Kidney tubule cell (primary cell): Measurements from ENCODE around the gene HMCN1.

Experiments used
- DNase-seq: peaks from one replicate; pipeline ENCODE4 v3.0.0-alpha.2; 2018; ENCODE audit warnings: low spot score

HMCN1 gene

DNA sequence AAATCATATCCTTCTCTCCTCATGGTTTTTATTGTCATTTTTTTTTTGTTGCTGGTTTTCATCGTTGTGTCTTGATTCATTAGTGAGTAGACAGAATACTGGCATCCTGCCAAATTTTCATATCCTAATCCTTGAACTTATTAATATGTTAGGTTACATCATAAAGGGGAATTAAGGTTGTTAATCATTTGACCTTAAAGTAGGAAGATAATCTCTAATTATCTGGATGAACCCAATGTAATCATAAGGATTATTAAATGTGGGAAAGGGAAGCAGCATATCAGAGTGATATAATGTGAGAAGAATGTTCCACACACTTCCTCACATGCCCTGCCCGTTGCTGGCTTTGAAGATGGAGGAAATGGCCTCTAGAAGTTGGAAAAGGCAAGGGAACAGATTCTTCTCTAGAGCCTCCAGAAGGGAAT, 299.7 kb downstream of the HMCN1 start:
- DNase-seq, result peak; percentile 67

DNA sequence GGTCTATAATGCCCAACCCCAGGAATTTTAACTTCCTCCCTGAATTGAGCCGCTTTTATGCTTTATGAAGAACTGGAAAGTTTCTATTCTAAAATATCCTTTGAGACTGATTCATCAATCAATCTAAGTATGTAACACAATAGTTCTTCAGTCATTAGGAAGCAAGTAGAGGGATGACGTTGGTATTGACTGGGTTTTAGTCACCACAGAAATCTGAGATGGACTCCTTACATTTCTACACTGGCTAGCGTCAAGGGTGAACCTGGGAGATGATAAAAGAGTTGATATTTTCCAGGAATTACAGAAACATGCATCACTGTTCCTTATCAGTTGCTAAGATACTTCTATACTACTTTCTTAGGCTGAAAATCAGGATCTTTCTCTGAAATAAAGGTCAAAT, 308.0 kb downstream of the HMCN1 start:
- no peak for DNase-seq

DNA sequence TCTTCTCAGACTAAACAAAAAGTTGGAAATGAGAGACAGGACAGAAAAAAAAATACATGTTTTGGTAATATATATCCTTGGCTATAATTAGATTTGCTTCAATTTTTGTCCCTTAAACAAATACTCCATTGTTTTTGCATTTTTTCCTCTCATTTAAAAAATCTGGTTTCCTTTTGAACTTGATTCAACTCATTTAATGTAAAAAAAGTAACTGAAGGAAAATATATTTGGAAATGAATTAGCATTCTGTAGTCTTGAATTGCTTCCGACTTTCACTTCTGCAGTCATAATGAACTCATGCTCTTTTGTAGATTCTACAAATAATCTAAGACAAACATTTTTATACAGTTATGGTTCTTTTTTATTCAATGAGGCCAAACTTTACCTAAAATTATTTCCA, 309.1 kb downstream of the HMCN1 start:
- DNase-seq, result no peak

DNA sequence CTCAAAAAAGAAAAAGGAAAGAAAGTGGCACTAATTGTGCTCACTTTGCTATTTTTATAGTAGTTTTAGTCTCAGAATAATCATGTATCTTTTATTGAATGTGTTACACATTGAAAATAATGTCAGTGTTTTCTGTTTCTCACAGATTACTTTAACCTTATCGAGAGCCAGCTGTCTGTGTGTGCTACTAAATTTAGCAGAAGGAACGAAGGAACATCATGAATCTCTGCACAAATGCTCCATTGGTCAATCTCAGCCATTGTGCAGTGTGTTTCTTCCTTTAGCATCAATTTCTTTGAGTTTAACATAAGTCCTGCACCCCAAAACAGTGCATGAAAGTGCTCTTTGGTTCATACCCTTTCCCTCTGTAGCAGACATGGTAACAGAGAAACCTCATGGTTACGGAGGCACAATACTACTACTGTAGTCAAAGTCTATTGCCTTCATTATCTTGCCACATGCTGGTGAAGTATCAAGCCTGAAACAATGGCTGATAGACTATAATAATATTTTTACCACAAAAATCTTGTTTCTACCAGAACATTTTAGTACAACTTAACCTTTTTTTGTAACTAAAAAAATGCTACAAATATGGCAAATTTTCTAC, 310.0 kb downstream of the HMCN1 start:
- no peak for DNase-seq

DNA sequence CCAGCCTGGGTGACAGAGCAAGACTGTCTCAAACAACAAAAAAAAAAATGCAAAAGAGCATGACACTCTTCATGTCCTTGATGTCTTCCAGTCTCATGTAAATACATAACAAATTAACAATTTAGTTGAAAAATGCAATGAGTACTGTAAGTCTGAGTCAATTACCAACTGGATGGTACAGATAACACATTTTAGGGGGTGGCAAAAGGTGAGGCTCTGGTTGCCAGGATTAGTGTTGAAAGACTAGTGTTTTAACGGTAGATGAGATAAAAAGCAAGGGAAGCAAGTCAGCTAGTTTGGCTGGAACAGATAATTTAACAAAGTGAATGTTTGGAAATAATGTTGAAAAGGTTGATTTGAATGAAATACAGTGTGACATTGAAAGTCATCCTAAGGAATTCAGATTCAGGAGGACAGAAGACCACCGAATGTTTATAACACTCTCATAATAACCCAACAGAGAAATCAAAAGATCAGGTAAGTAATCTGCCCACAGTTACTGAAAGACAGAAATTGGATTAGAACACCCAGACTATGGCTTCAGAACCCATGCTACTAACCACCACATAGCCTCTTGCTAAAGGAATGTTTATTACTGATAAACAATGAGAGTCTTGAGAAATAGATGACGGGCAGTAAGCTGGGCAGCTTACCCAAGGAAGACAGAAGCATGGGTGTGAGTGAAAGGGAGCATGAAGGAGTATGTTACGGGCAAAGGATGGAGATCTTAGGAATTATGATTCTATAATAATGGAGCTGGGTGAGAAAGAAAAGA, 312.4 kb downstream of the HMCN1 start:
- no peak for DNase-seq

DNA sequence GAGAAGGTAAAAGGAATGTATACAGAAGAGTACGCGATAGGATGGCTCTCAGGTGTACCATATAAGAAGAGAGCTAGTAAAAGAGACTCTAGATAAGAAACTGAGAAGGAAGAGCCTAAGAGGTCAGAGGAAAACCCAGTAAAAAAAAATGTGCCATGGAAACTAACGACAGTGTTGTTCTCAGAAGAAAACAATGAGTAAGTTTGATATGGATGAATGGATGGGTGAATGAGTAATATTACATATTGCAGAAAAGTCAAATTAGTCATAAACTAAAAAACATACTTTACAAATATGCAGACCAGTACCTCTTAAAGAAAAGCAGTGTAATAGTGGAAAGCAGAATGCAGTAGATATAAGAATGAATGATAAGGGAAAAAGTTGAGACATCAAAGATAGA, 316.2 kb downstream of the HMCN1 start:
- peak; percentile 81 for DNase-seq

DNA sequence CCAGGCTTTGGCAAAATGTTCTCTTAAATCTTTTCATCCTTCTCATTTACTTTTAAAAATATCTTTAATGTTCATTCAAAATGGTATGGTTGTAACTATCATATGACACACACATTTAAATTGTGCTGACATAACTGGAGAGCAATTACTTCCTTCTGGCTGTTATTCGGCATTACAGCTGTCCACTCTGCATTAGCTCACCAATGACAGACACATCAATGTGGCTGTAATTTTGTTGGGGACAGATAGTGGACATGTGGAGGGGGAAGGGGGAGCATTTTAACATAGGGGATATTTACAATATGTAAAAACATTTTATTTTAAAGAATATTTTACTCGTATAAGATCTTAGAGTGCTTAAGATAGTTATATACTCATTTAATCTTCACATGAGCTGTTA, 319.8 kb downstream of the HMCN1 start:
- peak; percentile 13 for DNase-seq

DNA sequence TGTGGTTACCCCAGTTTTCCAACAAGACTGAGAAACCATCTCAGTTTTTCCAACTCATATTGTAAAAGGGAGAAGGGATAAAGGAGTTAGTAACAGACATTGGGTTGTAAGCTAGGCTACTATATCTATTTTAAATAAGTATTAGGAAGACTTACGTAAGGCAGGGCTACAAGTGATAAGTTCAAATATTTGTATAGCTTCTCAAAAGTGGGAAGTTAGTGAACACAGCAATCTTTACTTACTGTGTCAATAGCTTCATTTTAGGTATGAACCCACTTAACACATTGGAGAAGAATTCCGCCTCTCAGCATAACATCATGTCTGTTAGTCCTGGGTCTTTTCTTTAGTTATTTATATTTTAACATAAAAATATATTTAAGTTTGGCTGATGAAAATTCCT, 320.7 kb downstream of the HMCN1 start:
- no peak for DNase-seq

DNA sequence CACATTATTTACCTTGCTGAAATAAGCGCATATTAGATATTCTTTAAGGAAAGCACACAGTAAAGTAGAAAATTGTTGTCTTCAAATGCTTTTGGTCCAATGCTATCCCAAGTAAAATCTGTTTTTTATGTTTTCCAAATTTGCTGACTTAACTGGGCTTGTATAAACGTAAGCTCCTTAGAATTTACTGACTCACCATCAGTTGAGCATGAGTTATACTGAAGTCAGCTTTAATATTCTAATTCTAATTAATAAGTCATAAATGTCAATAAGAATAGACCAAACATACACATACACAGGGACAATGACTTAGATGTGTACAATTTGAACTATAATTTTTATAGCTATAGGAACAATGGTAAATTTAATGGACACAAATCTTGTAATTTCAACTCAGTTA, 321.7 kb downstream of the HMCN1 start:
- peak; percentile 32 for DNase-seq

DNA sequence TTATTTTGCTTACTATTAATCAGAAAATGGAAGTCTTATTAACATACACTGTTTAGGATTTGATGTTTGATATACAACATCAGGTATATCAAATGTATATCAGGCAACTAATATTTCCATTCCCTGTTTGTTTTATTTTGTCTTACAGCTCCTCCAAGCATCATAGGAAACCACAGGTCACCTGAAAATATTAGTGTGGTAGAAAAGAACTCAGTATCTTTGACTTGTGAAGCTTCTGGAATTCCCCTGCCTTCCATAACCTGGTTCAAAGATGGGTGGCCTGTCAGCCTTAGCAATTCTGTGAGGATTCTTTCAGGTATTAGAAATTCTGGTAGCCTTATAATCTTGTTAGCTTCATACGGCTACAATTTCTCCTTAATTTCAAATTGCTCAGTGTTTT, 322.9 kb downstream of the HMCN1 start:
- DNase-seq, result peak; percentile 53

DNA sequence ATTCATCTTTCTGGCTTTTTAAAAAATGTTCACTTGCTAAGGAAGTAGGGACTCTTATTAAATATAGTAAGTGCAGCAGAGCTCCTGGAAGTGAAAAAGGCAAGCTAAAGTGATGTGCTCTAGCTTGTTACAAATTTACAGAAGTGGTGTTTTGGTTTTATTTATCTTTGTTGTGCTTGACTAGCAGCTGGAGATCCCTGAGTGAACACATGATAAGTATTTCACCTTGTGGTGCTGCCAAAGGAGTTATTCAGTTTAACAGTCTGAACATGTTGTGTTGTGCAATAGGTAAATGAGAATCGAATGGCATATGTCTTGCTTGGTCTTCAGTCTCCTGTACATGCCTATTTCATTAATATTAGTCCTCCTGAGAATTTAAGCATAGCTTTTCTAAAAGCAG, 325.1 kb downstream of the HMCN1 start:
- peak; percentile 82 for DNase-seq

DNA sequence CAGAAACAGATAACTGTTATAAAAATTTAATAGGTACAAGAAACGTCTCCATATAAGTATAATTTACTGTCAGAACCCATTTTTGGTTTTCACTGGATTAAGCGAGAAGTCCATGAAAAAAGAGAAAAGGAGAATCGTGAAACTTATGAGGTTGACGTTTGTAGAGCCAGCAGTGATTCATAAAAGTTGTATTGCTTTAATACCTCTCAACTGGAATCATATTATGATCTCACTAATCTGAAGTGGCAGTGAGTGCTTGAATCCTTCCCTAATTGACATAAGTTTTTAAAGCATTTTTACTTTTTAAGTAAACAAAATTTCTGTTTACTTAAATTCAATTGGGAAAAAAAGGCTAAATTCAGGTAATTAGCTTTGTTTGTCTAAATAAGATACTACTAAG, 325.6 kb downstream of the HMCN1 start:
- DNase-seq, result no peak

DNA sequence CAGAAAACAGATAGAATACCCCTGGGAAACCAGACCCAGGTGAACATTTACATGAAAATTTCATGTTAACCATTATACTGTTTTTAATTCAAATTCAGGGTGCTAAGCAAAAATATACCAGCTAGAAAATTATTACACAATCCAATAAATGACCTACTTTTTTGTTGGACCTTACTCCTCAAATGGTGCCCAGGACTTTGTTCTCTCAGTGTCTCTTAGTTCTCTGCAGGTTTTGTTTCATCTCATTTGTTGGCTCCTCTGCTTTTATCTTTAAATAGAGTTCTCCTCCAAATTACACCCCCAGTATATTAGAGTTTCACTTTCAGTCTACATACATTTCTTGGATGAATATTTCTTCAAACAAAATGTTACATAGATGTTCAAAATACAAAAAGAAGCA, 326.0 kb downstream of the HMCN1 start:
- DNase-seq, result no peak

DNA sequence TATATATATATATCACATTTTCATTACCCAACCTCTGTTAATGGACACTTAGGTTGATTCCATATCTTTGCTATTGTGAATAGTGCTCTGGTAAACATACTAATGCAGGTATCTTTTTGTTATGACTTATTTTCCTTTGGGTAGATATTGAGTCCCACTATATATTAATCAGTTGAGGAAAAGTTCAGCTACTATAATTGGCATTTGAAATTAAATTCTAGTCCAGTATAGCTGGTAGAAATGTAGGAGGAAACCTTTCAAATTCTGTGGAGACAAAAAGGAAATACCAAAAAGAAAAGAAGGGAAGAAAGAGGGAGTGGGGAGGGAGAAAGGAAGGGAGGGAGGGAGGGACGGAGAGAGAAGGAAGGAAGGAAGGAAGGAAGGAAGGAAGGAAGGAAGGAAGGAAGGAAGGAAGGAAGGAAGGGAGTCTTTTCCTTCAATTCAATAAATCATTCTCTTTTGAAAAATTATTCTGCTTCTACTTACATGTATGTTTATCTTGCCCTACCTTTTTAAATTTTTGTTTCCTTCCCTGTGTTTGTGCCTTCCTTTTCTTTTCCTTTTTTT, 329.0 kb downstream of the HMCN1 start:
- no peak for DNase-seq

DNA sequence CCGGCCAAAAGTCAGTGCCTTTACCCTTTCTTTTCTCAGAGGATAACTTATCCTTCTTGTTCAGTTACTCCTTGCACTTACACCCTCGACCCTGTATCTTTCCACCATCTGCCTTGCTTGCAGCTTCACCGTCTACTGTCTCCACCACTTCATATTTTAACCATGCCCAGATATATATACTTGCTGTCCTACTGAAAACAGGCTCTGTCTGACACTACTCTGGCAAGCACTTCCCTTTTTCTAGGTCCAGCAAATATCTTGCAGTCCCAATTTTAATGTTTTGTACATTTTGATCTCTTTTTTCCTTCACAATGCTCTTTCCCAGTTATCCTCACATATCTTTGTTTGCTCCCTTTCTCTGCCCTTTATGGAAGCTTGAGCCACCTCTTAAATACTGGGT, 332.2 kb downstream of the HMCN1 start:
- DNase-seq, result no peak

DNA sequence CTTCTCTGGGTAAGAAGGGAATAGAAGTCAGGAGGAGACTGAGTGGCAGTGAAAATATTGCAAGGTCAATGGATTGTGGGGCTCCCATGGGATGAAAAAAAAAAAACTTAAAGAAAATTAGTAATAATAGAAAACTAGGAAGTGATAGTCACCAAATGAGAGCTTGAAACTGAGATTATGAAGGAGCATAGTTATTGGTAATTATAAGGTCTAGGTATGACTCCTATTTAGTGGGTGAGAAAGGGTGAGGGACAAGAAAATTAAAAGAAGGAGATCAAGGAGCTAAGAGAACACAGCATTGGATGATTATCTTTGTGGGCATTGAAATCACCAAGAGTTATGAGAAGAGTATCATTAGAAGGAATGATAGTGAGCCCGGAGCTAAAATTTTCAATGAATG, 339.5 kb downstream of the HMCN1 start:
- DNase-seq, result no peak

DNA sequence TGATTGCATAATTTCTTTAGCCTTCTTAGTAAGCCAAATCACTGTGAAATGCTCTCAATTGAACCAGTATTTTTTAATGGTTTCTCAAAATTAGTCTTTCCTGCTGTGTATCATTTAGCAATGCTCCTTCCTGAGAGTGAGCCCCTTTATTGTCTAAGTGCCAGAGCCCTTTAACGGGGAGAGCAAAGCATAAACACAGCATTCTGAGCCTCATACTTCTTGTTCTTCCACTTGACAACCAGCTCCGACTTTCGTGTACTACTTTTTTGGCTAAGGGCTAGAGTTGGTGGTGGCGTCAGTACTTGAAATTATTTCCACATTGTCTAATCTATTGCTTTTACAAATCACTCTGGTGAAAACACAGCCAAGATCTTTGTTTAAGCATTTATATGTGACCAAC, 341.8 kb downstream of the HMCN1 start:
- DNase-seq, result no peak

DNA sequence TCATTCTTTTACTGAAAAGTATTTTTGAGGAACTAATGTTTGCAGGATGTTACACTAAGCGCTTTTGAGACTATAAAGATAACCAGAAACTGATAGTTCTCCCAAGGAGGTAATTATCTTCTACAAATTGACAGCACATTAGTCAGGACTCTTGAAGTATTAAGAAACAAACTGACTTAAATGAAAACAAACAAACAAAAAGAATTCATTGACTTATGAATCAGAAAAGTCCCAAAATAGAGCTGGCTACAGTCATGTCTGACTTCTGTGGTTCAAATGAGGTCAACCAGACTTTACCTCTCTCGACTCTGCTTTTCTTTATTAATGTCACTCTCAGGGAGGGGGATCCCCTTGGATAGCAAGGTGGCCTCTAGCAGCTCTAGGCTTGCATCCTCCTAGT, 344.1 kb downstream of the HMCN1 start:
- no peak for DNase-seq

DNA sequence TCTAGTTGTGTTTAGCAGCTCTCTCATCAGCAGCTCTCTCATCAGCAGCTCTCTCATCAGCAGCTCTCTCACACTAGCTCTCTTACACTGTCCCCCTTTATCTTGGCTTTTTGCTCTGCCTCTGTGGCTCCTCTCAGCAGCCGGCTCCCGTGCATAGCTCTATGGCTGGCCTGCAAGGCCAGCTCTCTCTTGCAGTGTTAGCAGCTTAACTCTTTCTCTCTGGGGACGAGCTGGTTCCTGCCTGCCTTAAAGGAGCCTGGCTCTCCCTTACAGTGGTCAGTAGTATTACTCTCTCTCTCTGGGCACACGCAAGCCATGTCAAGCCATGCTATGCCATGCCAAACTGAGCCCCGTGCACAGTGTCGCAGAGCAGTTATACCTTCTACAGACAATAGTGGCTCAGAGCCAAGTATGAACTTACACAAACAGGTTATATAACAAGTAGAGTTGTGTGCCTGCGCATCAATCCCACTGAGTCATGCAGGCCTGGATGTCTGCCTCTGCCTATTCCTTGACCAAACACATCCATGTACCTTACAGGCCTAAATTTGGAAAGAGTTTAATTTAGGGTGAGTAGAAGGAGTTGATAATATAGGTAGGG, 345.0 kb downstream of the HMCN1 start:
- DNase-seq, result no peak

DNA sequence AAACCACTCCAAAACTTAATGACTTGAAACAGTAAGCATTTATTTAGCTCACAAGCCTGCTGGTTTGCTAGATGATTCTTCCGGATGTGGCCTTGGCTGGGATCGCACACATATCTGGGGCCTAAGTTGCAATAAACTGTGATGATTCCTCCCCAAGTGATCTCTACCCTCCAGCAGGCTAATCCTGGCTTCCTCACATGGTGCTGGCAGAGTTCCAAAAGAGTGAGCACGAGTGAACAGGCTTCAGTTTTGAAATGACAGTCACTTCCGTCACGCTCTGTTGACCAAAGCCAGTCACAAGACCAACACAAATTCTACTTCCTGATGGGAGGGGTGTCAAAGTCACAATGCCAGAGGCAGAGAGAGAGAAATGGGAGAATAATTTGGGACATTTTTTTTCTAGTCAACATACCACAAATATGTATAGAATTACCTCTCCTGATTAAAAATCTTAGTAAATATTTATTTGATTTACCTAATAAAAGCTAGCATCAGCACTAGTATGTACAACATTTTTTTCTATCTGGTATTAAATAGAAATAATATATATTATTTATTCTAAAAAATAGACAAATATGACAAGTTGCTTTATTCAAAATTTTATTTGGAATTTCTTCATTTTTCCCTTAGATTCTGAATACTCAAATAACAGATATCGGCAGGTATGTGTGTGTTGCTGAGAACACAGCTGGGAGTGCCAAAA, 348.2 kb downstream of the HMCN1 start:
- DNase-seq, result peak; percentile 99

DNA sequence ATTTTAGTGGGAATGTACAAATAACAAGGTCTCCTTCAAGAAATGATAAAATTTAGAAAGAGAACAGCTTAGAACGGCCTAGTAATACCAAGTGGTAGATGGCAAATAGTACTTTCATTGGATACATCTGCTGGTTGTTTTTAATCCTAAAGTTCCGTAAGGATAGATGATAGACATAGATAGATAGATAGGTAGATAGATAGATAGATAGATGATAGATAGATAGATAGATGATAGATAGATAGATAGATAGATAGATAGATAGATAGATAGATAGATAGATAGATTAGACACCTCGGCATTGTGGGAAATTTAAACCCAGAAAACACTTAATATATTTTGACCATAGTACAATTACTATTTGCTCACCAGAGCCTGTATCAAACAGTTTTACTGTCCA, 352.4 kb downstream of the HMCN1 start:
- DNase-seq, result no peak

DNA sequence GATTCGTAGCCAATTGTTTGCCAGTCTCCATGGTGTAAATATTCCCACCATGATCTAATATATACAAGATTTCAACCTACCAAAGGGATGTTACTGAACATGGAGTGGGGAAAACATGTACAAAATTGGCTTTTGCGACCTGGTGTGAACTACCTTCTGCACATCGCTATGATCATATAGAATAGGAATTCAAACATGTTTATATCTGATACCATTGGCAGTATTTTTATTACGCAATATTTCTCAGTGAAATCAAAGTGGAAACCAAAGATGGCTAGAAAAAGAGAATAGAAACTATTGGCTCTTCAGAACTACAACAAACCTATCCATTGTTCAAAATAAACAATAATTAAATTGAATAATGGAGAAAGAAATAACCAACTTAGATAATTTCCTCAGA, 355.7 kb downstream of the HMCN1 start:
- no peak for DNase-seq
